Measurements from ENCODE around the gene RANBP10. TPM values are rescaled to one million over a fixed set of nuclear protein-coding genes. Genes with fewer than 3 reads are reported as not detected.

RANBP10 gene
- total RNA-seq, 1 experiment from 2014 or later, result 15.6 TPM

DNA sequence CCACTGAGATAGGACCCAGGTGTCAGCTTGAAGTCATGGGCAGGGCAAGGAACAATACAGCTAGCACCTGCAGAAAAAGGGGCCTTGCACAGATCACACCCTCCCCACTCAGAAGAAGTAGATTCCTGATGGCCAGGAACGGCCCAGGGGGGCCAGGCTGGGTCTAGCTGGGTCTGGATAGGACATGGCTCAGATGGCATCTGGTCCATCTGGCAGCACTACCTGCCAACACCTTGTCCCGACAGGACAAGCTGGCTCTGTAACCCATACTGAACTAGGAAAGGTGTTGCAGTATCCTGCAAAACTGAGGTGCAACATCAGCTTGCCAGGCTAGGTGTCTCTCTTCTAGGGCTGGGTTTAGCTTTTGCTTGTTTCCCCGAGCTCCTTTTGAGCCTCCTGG is 48.4 kb downstream of the RANBP10 start:
- H3T11ph ChIP-seq (ENCODE audit: low read length), result no peak overlapping the region
- no peak overlapping the region for H3K23ac ChIP-seq (ENCODE audit: insufficient read length, low read depth, low read length)
- H2BK12ac ChIP-seq (ENCODE audit: insufficient read length, low read depth, low read length), result no peak overlapping the region
- H4K8ac ChIP-seq (replicated peaks; ENCODE audit: insufficient read length, low read depth, low read length), result no peak overlapping the region
- H3K23me2 ChIP-seq (ENCODE audit: insufficient read length, low read depth, low read length, poor library complexity, severe bottlenecking), result no peaks in the 10 kb centered on the region
- no peak overlapping the region for H2BK20ac ChIP-seq (ENCODE audit: low read depth, low read length, poor library complexity, severe bottlenecking)
- no peak overlapping the region for H3K4me2 ChIP-seq (ENCODE audit: insufficient read depth, insufficient read length, low read length)
- no peak overlapping the region for H4K91ac ChIP-seq (ENCODE audit: insufficient read length, low read depth, low read length)
- no peaks in the 10 kb centered on the region for H4K20me1 ChIP-seq (ENCODE audit: control insufficient read depth, insufficient read depth, insufficient read length)
- no peaks in the 10 kb centered on the region for H3K27me3 ChIP-seq (ENCODE audit: insufficient read depth, low read length)
- TF ChIP-seq, protein P1, sequence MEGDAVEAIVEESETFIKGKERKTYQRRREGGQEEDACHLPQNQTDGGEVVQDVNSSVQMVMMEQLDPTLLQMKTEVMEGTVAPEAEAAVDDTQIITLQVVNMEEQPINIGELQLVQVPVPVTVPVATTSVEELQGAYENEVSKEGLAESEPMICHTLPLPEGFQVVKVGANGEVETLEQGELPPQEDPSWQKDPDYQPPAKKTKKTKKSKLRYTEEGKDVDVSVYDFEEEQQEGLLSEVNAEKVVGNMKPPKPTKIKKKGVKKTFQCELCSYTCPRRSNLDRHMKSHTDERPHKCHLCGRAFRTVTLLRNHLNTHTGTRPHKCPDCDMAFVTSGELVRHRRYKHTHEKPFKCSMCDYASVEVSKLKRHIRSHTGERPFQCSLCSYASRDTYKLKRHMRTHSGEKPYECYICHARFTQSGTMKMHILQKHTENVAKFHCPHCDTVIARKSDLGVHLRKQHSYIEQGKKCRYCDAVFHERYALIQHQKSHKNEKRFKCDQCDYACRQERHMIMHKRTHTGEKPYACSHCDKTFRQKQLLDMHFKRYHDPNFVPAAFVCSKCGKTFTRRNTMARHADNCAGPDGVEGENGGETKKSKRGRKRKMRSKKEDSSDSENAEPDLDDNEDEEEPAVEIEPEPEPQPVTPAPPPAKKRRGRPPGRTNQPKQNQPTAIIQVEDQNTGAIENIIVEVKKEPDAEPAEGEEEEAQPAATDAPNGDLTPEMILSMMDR (conservative IDR thresholded peaks at IDR 0.05), result no peak
- H3K9ac ChIP-seq (ENCODE audit: extremely low read depth, insufficient read length, low read length), result no peak overlapping the region
- no peaks in the 10 kb centered on the region for H3K9me3 Mint-ChIP-seq
- no peaks in the 10 kb centered on the region for H3K9me3 ChIP-seq (ENCODE audit: control insufficient read depth, low read depth, low read length)
- H2BK5ac ChIP-seq (ENCODE audit: insufficient read length, low read length), result no peak overlapping the region
- H2AFZ ChIP-seq (ENCODE audit: low read length), result no peak overlapping the region
- H3K27me3 Mint-ChIP-seq (ENCODE audit: low read depth), result no peaks in the 10 kb centered on the region
- peaks cover 0 to 3% of the 10 kb centered on the region in 2 experiments; a peak in 1 of 4 replicates for H3K4me1 Mint-ChIP-seq
- no peak overlapping the region for H2AK5ac ChIP-seq (ENCODE audit: insufficient read length, low read length)
- no peaks in the 10 kb centered on the region for H3K79me2 ChIP-seq (ENCODE audit: insufficient read depth, low read length)
- no peak for DNase-seq
- H3K4me1 ChIP-seq (ENCODE audit: insufficient read depth, low read length), result no peaks in the 10 kb centered on the region
- no peak overlapping the region for H3K18ac ChIP-seq (ENCODE audit: insufficient read length, low read depth, low read length)
- H3K14ac ChIP-seq (ENCODE audit: insufficient read depth, low read length), result no peak overlapping the region
- H3K4me3 Mint-ChIP-seq, result no peak overlapping the region
- no peak overlapping the region for H3K4ac ChIP-seq (ENCODE audit: low read depth, low read length)
- H3K27ac ChIP-seq (ENCODE audit: insufficient read length, low read depth, low read length), result no peak overlapping the region
- H3K56ac ChIP-seq (ENCODE audit: insufficient read length, low read depth, low read length), result no peak overlapping the region
- no peaks in the 10 kb centered on the region for H3K79me1 ChIP-seq (ENCODE audit: insufficient read depth, low read depth, low read length, poor library complexity, severe bottlenecking)
- H2BK120ac ChIP-seq (ENCODE audit: low read depth, low read length, poor library complexity, severe bottlenecking), result no peak overlapping the region
- no CpG with 5 or more reads among the region's 3 CpGs for WGBS (ENCODE audit: extremely low coverage, insufficient read length, low lambda C conversion rate)
- no peak overlapping the region for H4K5ac ChIP-seq (ENCODE audit: insufficient read length, low read depth, low read length)
- H2BK15ac ChIP-seq (ENCODE audit: low read depth, low read length), result no peak overlapping the region
- no peak overlapping the region for H3K27ac Mint-ChIP-seq
- peaks cover 0 to 9% (median 0%) of the 10 kb centered on the region in 3 experiments; a peak in 5 of 7 replicates for H3K36me3 Mint-ChIP-seq (ENCODE audit: insufficient read depth in 1 of 3, low read depth in 3 of 3)
